Measurements from ENCODE around the gene DBI.

DNA sequence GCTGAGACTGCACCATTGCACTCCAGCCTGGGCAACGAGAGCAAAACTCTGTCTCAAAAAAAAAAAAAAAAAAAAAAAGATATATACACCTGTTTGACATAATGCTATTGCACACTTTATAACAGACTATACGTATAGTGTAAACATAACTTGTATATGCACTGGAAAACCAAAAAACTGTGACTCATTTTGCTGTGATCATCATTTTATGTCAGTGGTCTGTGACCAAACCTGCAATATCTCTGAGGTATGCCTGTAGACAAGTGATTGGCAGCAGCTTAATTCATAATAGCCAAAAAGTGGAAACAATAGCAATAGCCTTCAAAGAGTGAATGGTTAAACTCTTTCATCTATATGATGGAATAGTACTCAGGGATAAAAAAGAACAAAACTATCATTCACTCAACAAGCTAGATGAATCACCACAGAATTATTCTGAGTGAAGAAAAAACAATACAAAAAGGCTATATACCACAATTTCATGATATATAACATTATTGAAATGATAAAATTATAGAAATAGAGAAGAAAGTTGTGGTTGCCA lies 6.3 kb upstream of the DBI start:
- TF ChIP-seq, protein P1, sequence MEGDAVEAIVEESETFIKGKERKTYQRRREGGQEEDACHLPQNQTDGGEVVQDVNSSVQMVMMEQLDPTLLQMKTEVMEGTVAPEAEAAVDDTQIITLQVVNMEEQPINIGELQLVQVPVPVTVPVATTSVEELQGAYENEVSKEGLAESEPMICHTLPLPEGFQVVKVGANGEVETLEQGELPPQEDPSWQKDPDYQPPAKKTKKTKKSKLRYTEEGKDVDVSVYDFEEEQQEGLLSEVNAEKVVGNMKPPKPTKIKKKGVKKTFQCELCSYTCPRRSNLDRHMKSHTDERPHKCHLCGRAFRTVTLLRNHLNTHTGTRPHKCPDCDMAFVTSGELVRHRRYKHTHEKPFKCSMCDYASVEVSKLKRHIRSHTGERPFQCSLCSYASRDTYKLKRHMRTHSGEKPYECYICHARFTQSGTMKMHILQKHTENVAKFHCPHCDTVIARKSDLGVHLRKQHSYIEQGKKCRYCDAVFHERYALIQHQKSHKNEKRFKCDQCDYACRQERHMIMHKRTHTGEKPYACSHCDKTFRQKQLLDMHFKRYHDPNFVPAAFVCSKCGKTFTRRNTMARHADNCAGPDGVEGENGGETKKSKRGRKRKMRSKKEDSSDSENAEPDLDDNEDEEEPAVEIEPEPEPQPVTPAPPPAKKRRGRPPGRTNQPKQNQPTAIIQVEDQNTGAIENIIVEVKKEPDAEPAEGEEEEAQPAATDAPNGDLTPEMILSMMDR (IDR thresholded peaks at IDR 0.05) = no peak
- TF ChIP-seq POLR2A (IDR thresholded peaks at IDR 0.05) = no peak

Measured in testis (tissue), 2 donors.